OCI-LY7 (cell line): ENCODE measurements around the gene LRP8. TPM values are rescaled to one million over a fixed set of nuclear protein-coding genes. Genes with fewer than 3 reads are reported as not detected.

Source experiments
- BruUV-seq: library from RNA; stranded (reverse); fragments of 400-500 nt; replicated peaks from 2 replicates; lab custom pipeline; 2021; lab: Mats Ljungman, UMichigan
- CTCF ChIA-PET: fragments of 300-600 bp; sonication (Branson Sonifier 250); formaldehyde crosslinking; loops from one replicate; lab custom pipeline; 2022; ENCODE audit warnings: antibody characterized with exemption; ENCODE audit not compliant: unreplicated experiment; lab: Charles Lee
- POLR2A ChIA-PET: fragments of 300-600 bp; sonication (Branson Sonifier 250); formaldehyde crosslinking; loops from one replicate; lab custom pipeline; 2022; ENCODE audit warnings: antibody characterized with exemption; lab: Charles Lee
- DNase-seq: peaks from one replicate; pipeline ENCODE4 v3.0.0-alpha.2; 2015; ENCODE audit warnings: low spot score
- H2AFZ ChIP-seq: fragments of 200-600 bp; sonication (generic), shearing (Covaris generic); 2 replicates; pipeline ENCODE4 v1.6.1; 2014; ENCODE audit warnings: mild to moderate bottlenecking, antibody characterized with exemption, low read length, moderate library complexity
- H3K27ac ChIP-seq: fragments of 200-600 bp; sonication (generic); 2 replicates; pipeline ENCODE4 v1.5.1; 2014; ENCODE audit warnings: mixed run types, low read depth, mild to moderate bottlenecking, moderate library complexity, low read length, inconsistent platforms; ENCODE audit not compliant: poor library complexity, severe bottlenecking
- H3K36me3 ChIP-seq: fragments of 200-600 bp; sonication (generic); 2 replicates; pipeline ENCODE4 v1.6.1; 2014; ENCODE audit warnings: mild to moderate bottlenecking, antibody characterized with exemption, low read length, moderate library complexity, mixed read lengths; ENCODE audit not compliant: insufficient read depth
- H3K4me1 ChIP-seq: fragments of 200-600 bp; sonication (generic); 2 replicates; pipeline ENCODE4 v1.5.1; 2014; ENCODE audit warnings: mild to moderate bottlenecking, low read length; ENCODE audit not compliant: insufficient read depth, poor library complexity, severe bottlenecking
- H3K4me2 ChIP-seq: fragments of 200-600 bp; sonication (generic); 2 replicates; pipeline ENCODE4 v1.6.1; 2014; ENCODE audit warnings: mild to moderate bottlenecking, low read length
- H3K4me3 ChIP-seq: fragments of 200-600 bp; sonication (generic); 2 replicates; pipeline ENCODE4 v1.5.1; 2014; ENCODE audit warnings: mild to moderate bottlenecking, low read depth, low read length; ENCODE audit not compliant: poor library complexity, severe bottlenecking
- H3K79me2 ChIP-seq: fragments of 200-600 bp; sonication (generic); 2 replicates; pipeline ENCODE4 v1.6.1; 2016; ENCODE audit warnings: low read depth, mild to moderate bottlenecking, low read length, moderate library complexity, mixed read lengths; ENCODE audit not compliant: insufficient read depth
- H3K9me2 ChIP-seq: fragments of 200-600 bp; sonication (generic); 2 replicates; pipeline ENCODE4 v1.6.1; 2016; ENCODE audit warnings: mild to moderate bottlenecking, low read length, mixed read lengths; ENCODE audit not compliant: insufficient read depth
- H3K9me3 ChIP-seq: fragments of 200-600 bp; sonication (generic); 2 replicates; pipeline ENCODE4 v1.6.1; 2014; ENCODE audit warnings: mild to moderate bottlenecking, mixed run types, low read length, mixed read lengths
- H4K20me1 ChIP-seq: fragments of 200-600 bp; sonication (generic); 2 replicates; pipeline ENCODE4 v1.6.1; 2014; ENCODE audit warnings: mild to moderate bottlenecking, antibody characterized with exemption, low read length, moderate library complexity, mixed read lengths; ENCODE audit not compliant: insufficient read depth
- CTCF ChIP-seq: fragments of 200-600 bp; sonication (generic); conservative IDR thresholded peaks from 2 replicates; pipeline ENCODE4 v1.5.1; 2014; ENCODE audit warnings: mild to moderate bottlenecking, antibody characterized with exemption, low read length, moderate library complexity, mixed read lengths
- EZH2phosphoT487 ChIP-seq: fragments of 200-600 bp; sonication (generic); IDR thresholded peaks from 2 replicates; pipeline ENCODE4 v1.6.1; 2018; ENCODE audit warnings: low read depth, borderline replicate concordance, mild to moderate bottlenecking, mixed run types, antibody characterized with exemption, low read length, moderate library complexity, mixed read lengths
- intact Hi-C: fragments of 100-400 bp; cut with micrococcal nuclease; formaldehyde crosslinking; loops from one replicate; pipeline ENCODE4 v1.10.0; 2022; ENCODE audit not compliant: unreplicated experiment
- total RNA-seq, 2 experiments: library from RNA; depleted of rRNA in 1 of 2; stranded (reverse); fragments of >200 nt in 1 of 2; shearing (Covaris generic) in 1 of 2; gene quantifications; 2 replicates each; pipeline ENCODE4 v1.2.3, GENCODE V29; 2014 to 2022

Gene LRP8
- total RNA-seq, 2 experiments from 2014 or later = 65.6 to 70.0 TPM

- intact Hi-C loops = no loop called here
- H3K4me2 ChIP-seq = peak overlapping the region; percentile 34
Observed at GRCh38 chr1:53259932-53260331, 67.9 kb downstream of the LRP8 start.

DNA sequence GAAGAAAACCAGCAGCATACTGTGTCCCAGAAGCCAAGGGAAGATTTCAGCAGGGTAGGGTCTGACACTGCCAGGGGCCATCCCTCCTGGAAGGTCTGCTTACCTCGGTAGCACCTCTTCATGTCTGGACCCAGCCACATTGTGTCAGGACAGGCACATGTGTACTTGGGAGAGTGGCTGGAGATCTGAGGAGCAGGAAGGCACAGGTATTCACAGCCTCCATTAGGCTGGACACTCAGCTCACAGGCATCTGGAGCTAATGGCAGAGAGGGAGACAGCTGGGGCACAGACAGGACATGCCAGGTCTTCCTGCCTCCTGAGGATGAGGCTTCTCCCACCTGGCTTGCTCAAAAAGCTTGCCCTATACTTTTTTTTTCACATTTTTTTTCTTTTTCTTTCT is 69.7 kb downstream of the LRP8 start:
- intact Hi-C loops = no loop called here

More at GRCh38 chr1:53259932-53260331, 67.9 kb downstream of the LRP8 start:
- H3K36me3 ChIP-seq = peaks cover 99% of the 10 kb centered on the region
- H2AFZ ChIP-seq = no peak overlapping the region
- no peaks in the 10 kb centered on the region for H3K9me3 ChIP-seq
- H3K4me3 ChIP-seq = no peak overlapping the region
- H3K9me2 ChIP-seq = no peaks in the 10 kb centered on the region
- DNase-seq = peak; percentile 57
- H3K79me2 ChIP-seq = no peaks in the 10 kb centered on the region
- no TSS peak for BruUV-seq
- POLR2A ChIA-PET = interaction anchor here (0.6 to 1.0 kb wide), 4 partner anchors 13 to 163 kb away, joined by 3 to 6 read pairs (median 4); partner anchors contain the start of gene MAGOH
- H4K20me1 ChIP-seq = no peaks in the 10 kb centered on the region; the same call in 1 of the 2 replicates
- CTCF ChIA-PET = no interaction called here
- peaks cover 17% of the 10 kb centered on the region for H3K4me1 ChIP-seq
- peak overlapping the region; percentile 54 for H3K27ac ChIP-seq
- no peak for TF ChIP-seq CTCF

More for the DNA sequence above, 69.7 kb downstream of the LRP8 start:
- Histone ChIP-seq H2AFZ (no peak overlapping the region), H3K27ac (no peak overlapping the region), H3K9me3 (no peaks in the 10 kb centered on the region), H4K20me1 (no peaks in the 10 kb centered on the region; the same call in 1 of the 2 replicates), H3K9me2 (no peaks in the 10 kb centered on the region), H3K4me3 (no peak overlapping the region), H3K79me2 (no peaks in the 10 kb centered on the region), H3K36me3 (peaks cover 98% of the 10 kb centered on the region), H3K4me2 (no peak overlapping the region), H3K4me1 (peaks cover 17% of the 10 kb centered on the region)
- no peak for DNase-seq
- POLR2A ChIA-PET = interaction anchor here (0.6 kb wide), 1 partner anchor 966 kb away, joined by 3 read pairs; no protein-coding TSS in a partner anchor
- CTCF ChIA-PET = no interaction called here
- TF ChIP-seq CTCF = no peak
- no peak for TF ChIP-seq EZH2phosphoT487
- BruUV-seq = no TSS peak
